GM19025 (cell line): ENCODE data around the gene POU6F2.

ENCODE experiments used
- ATAC-seq: cut with Tn5 transposase; IDR thresholded peaks from one replicate; pipeline ENCODE4 v1.9.1; 2021; ENCODE audit warnings: mild to moderate bottlenecking, low read depth, moderate library complexity; ENCODE audit not compliant: unreplicated experiment

POU6F2 gene

GRCh38 chr7:39416866-39417265 lies 439.2 kb downstream of the POU6F2 start:
- no peak for ATAC-seq

- no peak for ATAC-seq
Measured at GRCh38 chr7:39417642-39418041, 439.9 kb downstream of the POU6F2 start.

GRCh38 chr7:39421251-39421650 lies 443.5 kb downstream of the POU6F2 start:
- ATAC-seq = no peak

GRCh38 chr7:39421661-39422060 lies 444.0 kb downstream of the POU6F2 start:
- ATAC-seq = no peak

GRCh38 chr7:39428221-39428620 lies 450.5 kb downstream of the POU6F2 start:
- ATAC-seq = no peak

- no peak for ATAC-seq
Measured at GRCh38 chr7:39429421-39429820, 451.7 kb downstream of the POU6F2 start.

GRCh38 chr7:39430441-39430840 lies 452.7 kb downstream of the POU6F2 start:
- ATAC-seq = no peak

- ATAC-seq = no peak
Measured at GRCh38 chr7:39430909-39431641, 453.4 kb downstream of the POU6F2 start.

- no peak for ATAC-seq
Measured at GRCh38 chr7:39432368-39432767, 454.7 kb downstream of the POU6F2 start.

GRCh38 chr7:39432807-39433416 lies 455.2 kb downstream of the POU6F2 start:
- no peak for ATAC-seq

GRCh38 chr7:39433550-39433949 lies 455.8 kb downstream of the POU6F2 start:
- ATAC-seq = no peak

- ATAC-seq = no peak
Measured at GRCh38 chr7:39434012-39434411, 456.3 kb downstream of the POU6F2 start.

- no peak for ATAC-seq
Measured at GRCh38 chr7:39446546-39446945, 468.8 kb downstream of the POU6F2 start.

- ATAC-seq = no peak
Measured at GRCh38 chr7:39451901-39452300, 474.2 kb downstream of the POU6F2 start.

GRCh38 chr7:39453743-39454355 lies 476.1 kb downstream of the POU6F2 start:
- no peak for ATAC-seq

GRCh38 chr7:39458061-39458745 lies 480.5 kb downstream of the POU6F2 start:
- ATAC-seq = no peak

- no peak for ATAC-seq
Measured at GRCh38 chr7:39459636-39460035, 481.9 kb downstream of the POU6F2 start.

- ATAC-seq = no peak
Measured at GRCh38 chr7:39460486-39460885, 482.8 kb downstream of the POU6F2 start.

GRCh38 chr7:39461263-39461820 lies 483.6 kb downstream of the POU6F2 start:
- no peak for ATAC-seq

- ATAC-seq = no peak
Measured at GRCh38 chr7:39463252-39463651, 485.5 kb downstream of the POU6F2 start.
